CD8-positive, alpha-beta memory T cell (primary cell): Measurements from ENCODE around the gene ASAP2. TPM values are rescaled to one million over a fixed set of nuclear protein-coding genes. Genes with fewer than 3 reads are reported as not detected.
A peak's percentile ranks its signal among the peaks of the same experiment; 100 is the strongest.

Experiments used
- CTCF ChIA-PET: fragments of 350-600 bp; sonication (Branson Sonifier 250); formaldehyde crosslinking; loops from one replicate; lab custom pipeline; 2021; ENCODE audit warnings: antibody characterized with exemption; lab: Charles Lee
- POLR2A ChIA-PET: fragments of 350-600 bp; sonication (Branson Sonifier 250); formaldehyde crosslinking; loops from one replicate; lab custom pipeline; 2021; ENCODE audit warnings: antibody characterized with exemption; lab: Charles Lee
- DNase-seq, 5 donors: peaks; one replicate each; pipeline versions ENCODE4 v3.0.0 to v3.0.0-alpha.2; 2020 to 2022; ENCODE audit warnings: mixed read lengths in 1 of 5
- H3K27ac ChIP-seq: one replicate; pipeline ENCODE4 v1.7.0; 2013; ENCODE audit warnings: low read depth, mild to moderate bottlenecking, low read length, moderate library complexity
- H3K27me3 ChIP-seq: 2 replicates; pipeline ENCODE4 v1.7.0; 2013; ENCODE audit warnings: low read length, mild to moderate bottlenecking; ENCODE audit not compliant: insufficient read depth, poor library complexity, severe bottlenecking
- H3K36me3 ChIP-seq: 2 replicates; pipeline ENCODE4 v1.7.0; 2013; ENCODE audit warnings: mild to moderate bottlenecking, low read length, moderate library complexity; ENCODE audit not compliant: insufficient read depth
- H3K4me1 ChIP-seq: 2 replicates; pipeline ENCODE4 v1.7.0; 2013; ENCODE audit warnings: mild to moderate bottlenecking, low read length, moderate library complexity; ENCODE audit not compliant: insufficient read depth
- H3K4me3 ChIP-seq: 2 replicates; pipeline ENCODE4 v1.7.0; 2013; ENCODE audit warnings: mild to moderate bottlenecking, low read length
- H3K9me3 ChIP-seq: 2 replicates; pipeline ENCODE4 v1.7.0; 2013; ENCODE audit warnings: mild to moderate bottlenecking, low read length
- H3K27ac Mint-ChIP-seq, 8 donors: one replicate each; pipeline ENCODE4 v1.8.0; 2020 to 2021; ENCODE audit warnings: mixed read lengths in 8 of 8, mild to moderate bottlenecking in 6 of 8, inconsistent platforms in 3 of 8, moderate library complexity in 3 of 8
- H3K27me3 Mint-ChIP-seq, 2 donors: one replicate each; pipeline ENCODE4 v1.8.0; 2020 to 2021; ENCODE audit warnings: mixed read lengths in 2 of 2, mild to moderate bottlenecking in 1 of 2, moderate library complexity in 1 of 2
- H3K36me3 Mint-ChIP-seq, 3 donors: one replicate each; pipeline ENCODE4 v1.8.0; 2020 to 2021; ENCODE audit warnings: mixed read lengths in 3 of 3, inconsistent platforms in 1 of 3, mild to moderate bottlenecking in 1 of 3
- H3K4me1 Mint-ChIP-seq, 3 donors: one replicate each; pipeline ENCODE4 v1.8.0; 2020 to 2021; ENCODE audit warnings: mixed read lengths in 3 of 3, inconsistent platforms in 1 of 3, mild to moderate bottlenecking in 1 of 3
- H3K4me3 Mint-ChIP-seq, 7 donors: one replicate each; pipeline ENCODE4 v1.8.0; 2020 to 2021; ENCODE audit warnings: mixed read lengths in 7 of 7, mild to moderate bottlenecking in 6 of 7, moderate library complexity in 4 of 7, inconsistent platforms in 2 of 7
- H3K9me3 Mint-ChIP-seq, 5 donors: one replicate each; pipeline ENCODE4 v1.8.0; 2020 to 2022; ENCODE audit warnings: mixed read lengths in 5 of 5, mild to moderate bottlenecking in 3 of 5, moderate library complexity in 2 of 5, inconsistent platforms in 1 of 5
- polyA plus RNA-seq: library from polyadenylated mRNA; unstranded; fragments of 300-500 nt; fragmentation: Illumina TruSeq; gene quantifications from one replicate; pipeline ENCODE4 v1.2.3, GENCODE V29; 2021
- total RNA-seq, 2 experiments: library from RNA; stranded (reverse); gene quantifications; one replicate each; pipeline ENCODE4 v1.2.3, GENCODE V29; 2021

The ASAP2 gene
- total and polyA plus RNA-seq, 3 experiments from 2014 or later, result 0.15 to 0.38 TPM; not detected in 1

DNA sequence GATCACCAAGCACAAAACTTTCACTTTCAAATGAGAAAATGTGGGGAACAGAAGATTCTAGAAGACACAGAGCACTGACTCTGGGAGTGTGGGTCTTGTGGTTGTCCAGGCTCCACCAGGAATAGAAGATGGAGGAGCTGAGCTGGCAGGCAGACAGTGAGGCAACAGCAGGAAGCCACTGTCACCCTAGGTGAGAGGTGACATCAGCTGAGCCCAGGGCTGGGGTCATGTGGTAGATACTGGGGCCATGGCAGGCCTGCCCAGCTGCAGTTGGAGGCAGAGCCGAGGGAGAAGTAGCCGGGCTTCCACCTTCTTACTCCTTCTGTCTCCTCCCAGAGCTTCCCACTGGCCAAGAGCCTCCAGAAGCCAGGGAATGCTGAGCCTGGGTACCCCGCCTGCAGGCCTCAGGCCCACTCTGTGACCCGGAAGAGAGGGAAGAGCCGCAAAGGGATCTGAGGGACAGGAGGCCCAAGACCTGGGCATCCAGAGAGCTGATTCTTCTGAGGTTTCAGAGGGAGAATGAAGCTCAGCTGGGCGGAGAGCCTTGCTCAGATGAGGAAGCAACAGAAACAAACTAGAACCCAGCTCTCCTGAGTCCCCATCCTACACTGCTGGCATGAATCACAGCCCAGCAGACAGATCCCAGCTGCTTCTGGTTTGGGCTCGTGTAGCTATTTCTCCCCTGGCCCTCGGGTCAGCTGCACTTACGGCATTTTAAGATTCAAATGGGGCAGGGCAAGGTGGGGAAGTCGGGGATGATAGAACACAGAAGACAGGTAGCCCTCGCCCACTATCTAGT, 39.8 kb upstream of the ASAP2 start:
- H3K27ac Mint-ChIP-seq, result peak overlapping the region in 1 of 8 donors; percentile 54
- Histone ChIP-seq H3K27me3 (no peaks in the 10 kb centered on the region), H3K4me1 (no peaks in the 10 kb centered on the region), H3K9me3 (no peaks in the 10 kb centered on the region), H3K4me3 (no peak overlapping the region), H3K27ac (no peak overlapping the region), H3K36me3 (no peaks in the 10 kb centered on the region)
- peaks cover 5 to 39% of the 10 kb centered on the region in 2 donors for H3K27me3 Mint-ChIP-seq
- H3K4me1 Mint-ChIP-seq, result no peaks in the 10 kb centered on the region
- no peaks in the 10 kb centered on the region for H3K9me3 Mint-ChIP-seq
- ChIA-PET CTCF (no interaction called here), POLR2A (no interaction called here)
- no peaks in the 10 kb centered on the region for H3K36me3 Mint-ChIP-seq
- H3K4me3 Mint-ChIP-seq, result no peak overlapping the region
- no peak for DNase-seq

DNA sequence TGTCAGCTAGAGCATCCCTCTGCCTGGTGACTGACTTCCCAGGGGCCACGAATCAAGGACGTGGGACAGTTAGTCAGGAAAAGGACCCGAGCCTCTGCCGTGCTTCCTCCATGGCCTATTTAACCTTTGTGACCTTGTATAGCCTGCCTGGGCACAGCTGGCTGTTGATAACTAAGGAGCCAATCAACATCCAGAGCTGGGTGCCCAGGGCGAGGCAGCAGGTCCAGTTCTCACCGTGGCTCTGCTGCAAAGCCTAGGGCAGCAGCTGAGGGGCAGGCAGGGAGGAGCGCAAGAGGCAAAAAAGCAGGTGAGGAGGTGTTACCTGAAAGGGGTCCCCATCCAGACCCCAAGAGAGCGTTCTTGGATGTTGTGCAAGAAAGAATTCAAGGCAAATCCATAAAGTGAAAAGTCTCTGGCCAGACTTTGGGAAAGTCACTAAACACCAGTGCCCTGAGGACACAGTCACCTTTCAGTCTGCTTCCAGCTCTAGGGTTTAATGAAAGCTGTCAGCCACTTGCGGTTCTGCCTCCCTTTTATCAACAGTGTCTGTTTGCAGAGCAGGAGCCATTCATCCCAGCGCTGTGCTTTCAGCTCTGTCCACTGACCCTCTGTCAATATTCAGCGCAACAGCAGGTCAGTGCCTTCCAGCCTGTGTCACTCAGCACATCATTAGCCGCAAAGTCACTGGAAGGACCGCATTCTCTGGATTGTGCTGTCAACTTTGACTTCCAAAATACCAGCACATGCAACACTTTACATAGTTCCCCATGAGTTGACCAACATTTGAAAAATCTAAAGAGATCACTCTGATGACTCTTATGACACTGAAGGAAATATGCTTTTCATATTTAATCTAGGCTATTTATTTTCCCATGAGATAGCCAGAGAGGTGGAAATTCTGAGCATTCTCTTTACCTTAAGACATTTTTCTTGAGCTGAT, 38.6 kb upstream of the ASAP2 start:
- DNase-seq, result no peak
- ChIA-PET POLR2A (no interaction called here), CTCF (no interaction called here)
- no peaks in the 10 kb centered on the region for H3K4me1 ChIP-seq
- no peak overlapping the region for H3K27ac ChIP-seq
- H3K36me3 ChIP-seq, result no peaks in the 10 kb centered on the region
- no peak overlapping the region for H3K27ac Mint-ChIP-seq
- no peak overlapping the region for H3K4me3 Mint-ChIP-seq
- no peaks in the 10 kb centered on the region for H3K36me3 Mint-ChIP-seq
- no peaks in the 10 kb centered on the region for H3K27me3 ChIP-seq
- no peak overlapping the region for H3K4me3 ChIP-seq
- no peaks in the 10 kb centered on the region for H3K9me3 Mint-ChIP-seq
- H3K4me1 Mint-ChIP-seq, result no peaks in the 10 kb centered on the region
- peaks cover 7 to 47% of the 10 kb centered on the region in 2 donors for H3K27me3 Mint-ChIP-seq
- no peaks in the 10 kb centered on the region for H3K9me3 ChIP-seq

DNA sequence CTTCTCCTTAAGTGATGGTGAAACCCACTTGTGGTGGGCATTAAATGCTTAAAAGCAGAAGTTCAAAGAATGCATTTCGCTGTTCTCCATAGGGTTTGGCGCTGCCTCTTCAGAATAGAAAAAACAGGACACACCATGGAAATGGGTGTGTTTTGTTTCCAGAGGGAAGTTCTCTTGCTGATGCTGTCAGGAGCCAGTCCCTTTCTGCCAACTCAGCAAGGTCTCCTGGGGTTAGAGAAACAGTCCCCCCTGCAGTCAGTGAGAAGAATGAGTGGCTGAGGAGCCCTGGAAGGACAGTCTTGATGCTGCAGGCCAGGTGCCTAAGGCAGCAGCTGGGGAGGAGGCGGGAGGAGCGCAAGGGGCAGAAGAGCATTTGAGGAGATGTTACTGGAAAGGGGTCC, 37.8 kb upstream of the ASAP2 start:
- POLR2A ChIA-PET, result no interaction called here
- H3K9me3 ChIP-seq, result no peaks in the 10 kb centered on the region
- Mint-ChIP-seq H3K27me3 (peaks cover 7 to 48% of the 10 kb centered on the region in 2 donors), H3K4me3 (no peak overlapping the region), H3K27ac (no peak overlapping the region), H3K9me3 (no peaks in the 10 kb centered on the region), H3K4me1 (no peaks in the 10 kb centered on the region), H3K36me3 (no peaks in the 10 kb centered on the region)
- H3K36me3 ChIP-seq, result no peaks in the 10 kb centered on the region
- no peaks in the 10 kb centered on the region for H3K4me1 ChIP-seq
- no peak overlapping the region for H3K4me3 ChIP-seq
- CTCF ChIA-PET, result no interaction called here
- DNase-seq, result no peak
- H3K27me3 ChIP-seq, result no peaks in the 10 kb centered on the region
- H3K27ac ChIP-seq, result no peak overlapping the region

DNA sequence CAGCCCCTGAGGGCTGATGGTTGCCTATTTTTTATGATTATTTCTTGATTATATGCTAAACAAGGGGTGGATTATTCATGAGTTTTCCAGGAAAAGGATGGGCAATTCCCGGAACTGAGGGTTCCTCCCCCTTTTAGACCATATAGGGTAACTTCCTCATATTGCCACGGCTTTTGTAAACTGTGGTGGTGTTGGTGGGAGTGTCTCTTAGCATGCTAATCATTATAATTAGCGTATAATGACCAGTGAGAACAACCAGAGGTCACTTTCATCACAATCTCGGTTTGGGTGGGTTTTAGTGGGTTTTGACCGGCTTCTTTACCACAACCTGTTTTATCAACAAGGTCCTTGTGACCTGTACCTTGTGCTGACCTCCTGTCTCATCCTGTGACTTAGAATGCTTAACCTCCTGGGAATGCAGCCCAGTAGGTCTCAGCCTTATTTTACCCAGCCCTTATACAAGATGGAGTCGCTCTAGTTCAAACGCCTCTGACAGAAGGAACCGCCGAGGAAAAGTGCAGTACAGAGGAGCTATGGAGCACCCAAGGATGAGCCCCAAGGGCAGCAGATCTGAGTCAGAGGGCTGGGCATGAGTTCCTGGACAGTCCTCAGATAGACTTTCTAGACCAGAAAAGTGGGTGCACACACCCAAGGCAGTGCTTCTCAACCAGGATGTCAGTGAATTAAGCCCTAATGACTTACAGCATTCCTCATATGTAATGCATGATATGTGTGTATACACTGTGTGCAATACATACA, 37.1 kb upstream of the ASAP2 start:
- H3K9me3 ChIP-seq, result no peaks in the 10 kb centered on the region
- H3K36me3 ChIP-seq, result no peaks in the 10 kb centered on the region
- Mint-ChIP-seq H3K4me3 (no peak overlapping the region), H3K27ac (no peak overlapping the region), H3K36me3 (no peaks in the 10 kb centered on the region), H3K9me3 (no peaks in the 10 kb centered on the region), H3K4me1 (no peaks in the 10 kb centered on the region), H3K27me3 (peaks cover 13 to 51% of the 10 kb centered on the region in 2 donors)
- no peaks in the 10 kb centered on the region for H3K4me1 ChIP-seq
- no peaks in the 10 kb centered on the region for H3K27me3 ChIP-seq
- H3K27ac ChIP-seq, result no peak overlapping the region
- DNase-seq, result no peak
- no peak overlapping the region for H3K4me3 ChIP-seq
- ChIA-PET CTCF (no interaction called here), POLR2A (no interaction called here)

DNA sequence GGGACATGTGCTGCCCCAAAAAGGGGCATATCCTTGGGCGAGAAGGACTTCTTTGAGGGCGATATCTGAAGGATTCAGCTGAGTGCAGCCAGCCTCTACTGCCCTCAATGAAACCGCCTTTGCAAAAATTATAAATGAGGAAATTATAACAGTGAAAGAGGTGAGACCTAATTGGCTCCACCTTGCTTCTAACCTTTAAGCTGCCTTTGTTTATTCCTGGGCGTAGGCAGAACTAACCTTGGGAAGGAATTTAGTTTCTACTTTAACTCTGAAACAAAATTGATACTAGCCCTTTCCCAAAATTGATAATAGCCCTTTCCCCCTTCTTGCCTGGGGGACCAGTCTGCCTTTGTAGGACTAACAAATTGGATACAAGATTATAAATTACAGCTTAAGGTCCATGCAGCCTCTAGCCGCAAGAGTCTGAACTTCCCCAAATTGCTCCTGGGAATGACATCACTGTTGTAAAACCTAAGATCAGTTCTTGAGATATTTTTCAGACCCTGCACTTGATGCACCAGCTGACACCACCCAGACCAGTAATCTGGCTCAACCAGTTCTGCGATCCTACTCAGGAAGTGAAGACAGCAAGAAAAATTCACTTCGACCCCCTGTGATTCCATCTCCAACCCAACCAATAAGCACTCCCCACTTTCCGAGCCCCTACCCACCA, 36.0 kb upstream of the ASAP2 start:
- Histone ChIP-seq H3K4me3 (no peak overlapping the region), H3K4me1 (no peaks in the 10 kb centered on the region), H3K27me3 (no peaks in the 10 kb centered on the region), H3K27ac (no peak overlapping the region), H3K9me3 (no peaks in the 10 kb centered on the region), H3K36me3 (no peaks in the 10 kb centered on the region)
- Mint-ChIP-seq H3K4me1 (no peaks in the 10 kb centered on the region), H3K27ac (no peak overlapping the region), H3K36me3 (no peaks in the 10 kb centered on the region), H3K9me3 (no peaks in the 10 kb centered on the region), H3K4me3 (no peak overlapping the region), H3K27me3 (peaks cover 13 to 55% of the 10 kb centered on the region in 2 donors)
- ChIA-PET POLR2A (no interaction called here), CTCF (no interaction called here)
- DNase-seq, result no peak

DNA sequence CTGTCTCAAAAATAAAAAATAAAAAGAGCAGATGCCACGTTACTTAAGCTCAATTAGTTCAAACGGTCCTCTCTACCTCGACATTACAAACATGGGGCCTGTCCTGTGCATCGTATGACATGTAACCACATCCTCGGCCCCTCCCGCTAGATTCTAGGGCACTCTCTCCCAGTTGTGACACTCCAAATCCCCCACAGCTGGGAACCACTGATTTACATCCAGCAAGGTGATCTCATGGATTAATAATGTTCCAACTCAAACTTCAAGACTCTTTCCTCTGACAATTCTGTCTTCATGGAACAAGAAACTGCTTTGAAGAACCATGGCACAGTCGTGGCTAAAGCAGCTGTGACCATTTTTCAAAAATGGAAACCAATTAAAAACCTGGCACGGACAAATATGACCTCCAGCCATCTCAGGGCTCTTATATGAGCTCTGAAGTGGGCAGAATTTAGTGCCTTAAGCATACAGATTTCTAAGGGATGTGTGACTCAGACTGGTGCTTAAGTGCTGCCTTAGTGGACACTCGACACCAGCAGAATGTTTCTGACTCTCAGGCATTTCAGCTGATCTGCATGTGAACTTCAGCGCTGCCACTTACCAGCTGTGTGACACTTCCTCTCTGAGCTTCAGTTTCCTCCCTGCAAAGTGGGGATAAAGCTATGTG, 31.7 kb upstream of the ASAP2 start:
- no peak overlapping the region for H3K4me3 ChIP-seq
- ChIA-PET POLR2A (no interaction called here), CTCF (no interaction called here)
- H3K27me3 ChIP-seq, result no peaks in the 10 kb centered on the region
- Mint-ChIP-seq H3K4me1 (no peaks in the 10 kb centered on the region), H3K9me3 (no peaks in the 10 kb centered on the region), H3K27me3 (peaks cover 10 to 57% of the 10 kb centered on the region in 2 donors), H3K4me3 (no peak overlapping the region), H3K36me3 (no peaks in the 10 kb centered on the region), H3K27ac (no peak overlapping the region)
- H3K9me3 ChIP-seq, result no peaks in the 10 kb centered on the region
- no peaks in the 10 kb centered on the region for H3K36me3 ChIP-seq
- no peak overlapping the region for H3K27ac ChIP-seq
- no peak for DNase-seq
- no peaks in the 10 kb centered on the region for H3K4me1 ChIP-seq

DNA sequence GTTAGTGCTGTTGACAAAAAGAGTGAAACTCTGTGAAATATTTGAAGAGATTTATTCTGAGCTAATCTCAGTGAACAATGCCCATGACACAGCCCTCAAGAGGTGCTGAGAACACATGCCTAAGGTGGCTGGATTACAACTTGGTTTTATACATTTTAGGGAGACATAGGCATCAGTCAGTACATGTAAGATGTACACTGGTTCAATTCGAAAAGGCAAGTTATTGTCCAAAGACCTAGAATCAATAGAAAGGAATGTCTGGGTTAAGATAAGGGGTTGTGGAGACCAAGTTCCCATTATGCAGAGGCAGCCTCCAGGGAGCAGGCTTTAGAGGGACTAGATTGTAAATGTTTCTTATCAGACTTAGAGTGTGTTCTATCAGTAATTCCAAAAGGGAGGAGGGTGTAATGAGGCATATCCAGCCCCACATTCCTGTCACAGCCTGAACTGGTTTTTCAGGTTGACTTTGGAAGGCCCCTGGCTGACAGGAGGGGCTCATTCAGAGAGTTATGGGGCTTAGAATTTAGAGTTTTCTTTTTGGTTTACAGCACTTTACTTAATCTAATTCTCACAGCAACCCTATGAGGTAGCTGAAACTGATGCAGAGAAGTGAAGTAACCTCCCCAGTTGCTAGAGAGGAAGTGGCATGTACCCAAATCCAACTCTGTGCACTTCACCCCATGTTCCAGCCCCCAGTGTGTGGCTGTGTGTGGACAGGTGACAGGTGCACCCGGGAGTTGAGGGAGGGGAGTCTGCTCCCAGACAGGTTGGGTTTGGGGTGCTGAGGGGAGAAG, 28.3 kb upstream of the ASAP2 start:
- POLR2A ChIA-PET, result no interaction called here
- H3K36me3 ChIP-seq, result no peaks in the 10 kb centered on the region
- Mint-ChIP-seq H3K9me3 (peaks cover 0 to 5% (median 0%) of the 10 kb centered on the region in 5 donors), H3K27ac (no peak overlapping the region), H3K27me3 (peaks cover 14 to 54% of the 10 kb centered on the region in 2 donors), H3K36me3 (no peaks in the 10 kb centered on the region), H3K4me1 (no peaks in the 10 kb centered on the region), H3K4me3 (no peak overlapping the region)
- no peak overlapping the region for H3K4me3 ChIP-seq
- DNase-seq, result no peak
- no peak overlapping the region for H3K27ac ChIP-seq
- CTCF ChIA-PET, result no interaction called here
- H3K27me3 ChIP-seq, result no peaks in the 10 kb centered on the region
- no peaks in the 10 kb centered on the region for H3K4me1 ChIP-seq
- no peaks in the 10 kb centered on the region for H3K9me3 ChIP-seq
